GM19463 (cell line): ENCODE data around the gene SNED1.

ENCODE experiments used
- ATAC-seq: cut with Tn5 transposase; IDR thresholded peaks from one replicate; pipeline ENCODE4 v1.9.1; 2021; ENCODE audit warnings: mild to moderate bottlenecking, moderate library complexity; ENCODE audit not compliant: unreplicated experiment

The SNED1 gene

GRCh38 chr2:240959941-240960308, 38.5 kb upstream of the SNED1 start:
- no peak for ATAC-seq

- ATAC-seq = no peak
These were observed 38.0 kb upstream of the SNED1 start for GRCh38 chr2:240960309-240960970.

- no peak for ATAC-seq
These were observed 37.2 kb upstream of the SNED1 start for GRCh38 chr2:240960971-240961876.

- no peak for ATAC-seq
These were observed 36.5 kb upstream of the SNED1 start for GRCh38 chr2:240961910-240962299.

GRCh38 chr2:240962300-240963064, 35.9 kb upstream of the SNED1 start:
- ATAC-seq = no peak

GRCh38 chr2:240963065-240963867, 35.2 kb upstream of the SNED1 start:
- ATAC-seq = no peak

- ATAC-seq = no peak
These were observed 34.3 kb upstream of the SNED1 start for GRCh38 chr2:240963868-240964703.

- ATAC-seq = no peak
These were observed 33.6 kb upstream of the SNED1 start for GRCh38 chr2:240964704-240965295.

GRCh38 chr2:240965296-240965904, 33.0 kb upstream of the SNED1 start:
- no peak for ATAC-seq

GRCh38 chr2:240965905-240966456, 32.4 kb upstream of the SNED1 start:
- no peak for ATAC-seq

- no peak for ATAC-seq
These were observed 31.9 kb upstream of the SNED1 start for GRCh38 chr2:240966457-240966905.

- no peak for ATAC-seq
These were observed 31.3 kb upstream of the SNED1 start for GRCh38 chr2:240966906-240967680.

- ATAC-seq = no peak
These were observed 30.5 kb upstream of the SNED1 start for GRCh38 chr2:240967681-240968621.

- no peak for ATAC-seq
These were observed 29.4 kb upstream of the SNED1 start for GRCh38 chr2:240968731-240969624.

GRCh38 chr2:240970104-240970503, 28.3 kb upstream of the SNED1 start:
- no peak for ATAC-seq

GRCh38 chr2:240970816-240971215, 27.6 kb upstream of the SNED1 start:
- ATAC-seq = no peak
